Mesothelial cell of epicardium (in vitro differentiated cells): ENCODE results near the gene SYCE1L. TPM values are rescaled to one million over a fixed set of nuclear protein-coding genes. Genes with fewer than 3 reads are reported as not detected.
"Not testable (repeated sequence)": the region's sequence is repeated elsewhere in the genome, so short reads cannot be mapped to it uniquely, and the experiment has no call there.

ENCODE experiments used
- DNase-seq, 2 experiments: peaks; one replicate each; pipeline ENCODE4 v3.0.0; 2021; ENCODE audit warnings: low spot score in 2 of 2; ENCODE audit not compliant: unreplicated experiment in 2 of 2
- H3K27ac Mint-ChIP-seq: 2 replicates; pipeline ENCODE4 v1.8.0; 2021; ENCODE audit warnings: mixed read lengths
- H3K27me3 Mint-ChIP-seq: 2 replicates; pipeline ENCODE4 v1.8.0; 2021; ENCODE audit warnings: low read depth, mixed read lengths
- H3K36me3 Mint-ChIP-seq: 2 replicates; pipeline ENCODE4 v1.8.0; 2021; ENCODE audit warnings: mixed read lengths
- H3K4me1 Mint-ChIP-seq: 2 replicates; pipeline ENCODE4 v1.8.0; 2021; ENCODE audit warnings: mixed read lengths
- H3K4me3 Mint-ChIP-seq: 2 replicates; pipeline ENCODE4 v1.8.0; 2021; ENCODE audit warnings: mild to moderate bottlenecking, moderate library complexity, mixed read lengths
- H3K9me3 Mint-ChIP-seq: 2 replicates; pipeline ENCODE4 v1.8.0; 2021; ENCODE audit warnings: mixed read lengths
- CTCF ChIP-seq: fragments of 200-600 bp; sonication (generic); IDR thresholded peaks from one replicate; pipeline ENCODE4 v1.5.0; 2021; ENCODE audit warnings: antibody characterized with exemption; ENCODE audit not compliant: unreplicated experiment
- total RNA-seq: library from RNA; stranded (reverse); gene quantifications from 3 replicates; pipeline ENCODE4 v1.2.1, GENCODE V29; 2021

SYCE1L gene
- total RNA-seq, 1 donor from 2014 or later = 21.3 TPM

GRCh38 chr16:77183137-77183536 is 16.1 kb upstream of the SYCE1L start:
- no peaks in the 10 kb centered on the region for H3K36me3 Mint-ChIP-seq
- H3K4me3 Mint-ChIP-seq = no peak overlapping the region
- H3K27me3 Mint-ChIP-seq = peaks cover 28% of the 10 kb centered on the region
- TF ChIP-seq CTCF = no peak
- DNase-seq = no peak
- no peak overlapping the region for H3K27ac Mint-ChIP-seq
- H3K4me1 Mint-ChIP-seq = no peaks in the 10 kb centered on the region
- no peaks in the 10 kb centered on the region for H3K9me3 Mint-ChIP-seq

GRCh38 chr16:77186298-77186697 is 12.9 kb upstream of the SYCE1L start:
- H3K4me3 Mint-ChIP-seq, H3K36me3 Mint-ChIP-seq, H3K4me1 Mint-ChIP-seq, H3K27ac Mint-ChIP-seq, DNase-seq, H3K9me3 Mint-ChIP-seq: not testable (repeated sequence)
- H3K27me3 Mint-ChIP-seq = peaks cover 15% of the 10 kb centered on the region

GRCh38 chr16:77190190-77190477 is 9.1 kb upstream of the SYCE1L start:
- no peaks in the 10 kb centered on the region for H3K9me3 Mint-ChIP-seq
- peaks cover 5% of the 10 kb centered on the region for H3K27me3 Mint-ChIP-seq
- no peak for TF ChIP-seq CTCF
- peaks cover 7% of the 10 kb centered on the region for H3K36me3 Mint-ChIP-seq
- no peak for DNase-seq
- peaks cover 23% of the 10 kb centered on the region for H3K4me1 Mint-ChIP-seq
- H3K27ac Mint-ChIP-seq = peak overlapping the region; percentile 99
- H3K4me3 Mint-ChIP-seq = peak overlapping the region; percentile 90

- Mint-ChIP-seq H3K27me3 (no peaks in the 10 kb centered on the region), H3K27ac (peak within 1 kb of the TSS; percentile 99), H3K36me3 (peaks cover 8% of the 10 kb centered on the region), H3K4me3 (peak within 1 kb of the TSS; percentile 90), H3K4me1 (peaks cover 23% of the 10 kb centered on the region), H3K9me3 (no peaks in the 10 kb centered on the region)
- TF ChIP-seq CTCF = no peak
- peak; percentile 88 to 94 for DNase-seq
These were observed 8.5 kb upstream of the SYCE1L start, which contains the start of gene MON1B for GRCh38 chr16:77190478-77191258. MON1B (plus strand) TSS chr16:77191190; CDS start chr16:77191486, 296 bp downstream.

GRCh38 chr16:77191259-77191969 is 7.8 kb upstream of the SYCE1L start:
- Mint-ChIP-seq H3K27me3 (no peaks in the 10 kb centered on the region), H3K4me1 (peaks cover 23% of the 10 kb centered on the region), H3K27ac (peak overlapping the region; percentile 99), H3K4me3 (peak overlapping the region; percentile 90), H3K36me3 (peaks cover 10% of the 10 kb centered on the region), H3K9me3 (no peaks in the 10 kb centered on the region)
- no peak for TF ChIP-seq CTCF
- DNase-seq = no peak

- no peaks in the 10 kb centered on the region for H3K9me3 Mint-ChIP-seq
- H3K36me3 Mint-ChIP-seq = peaks cover 17% of the 10 kb centered on the region
- no peak for DNase-seq
- TF ChIP-seq CTCF = no peak
- H3K27me3 Mint-ChIP-seq = no peaks in the 10 kb centered on the region
- H3K4me3 Mint-ChIP-seq = no peak overlapping the region
- peaks cover 23% of the 10 kb centered on the region for H3K4me1 Mint-ChIP-seq
- H3K27ac Mint-ChIP-seq = no peak overlapping the region
These were observed 5.8 kb upstream of the SYCE1L start for GRCh38 chr16:77193377-77193776.
